DLD1 (cell line): ENCODE measurements around the gene TAS2R4.
"Not testable (repeated sequence)": the region's sequence is repeated elsewhere in the genome, so short reads cannot be mapped to it uniquely, and the experiment has no call there.

Experiments
- in situ Hi-C: cut with HindIII; loops from 2 replicates; pipeline ENCODE4 v1.10.0; 2017; ENCODE audit warnings: low sequenced_read_pairs

TAS2R4 gene

GRCh38 chr7:141776374-141776773, at the start of gene TAS2R4:
TAS2R4 (plus strand) TSS chr7:141776674; CDS start chr7:141778489, 1,815 bp downstream.
- in situ Hi-C loops, result no loop called here

GRCh38 chr7:141729020-141729419, 47.5 kb upstream of the TAS2R4 start:
- in situ Hi-C loops, result no loop called here

GRCh38 chr7:141731476-141732149, 44.9 kb upstream of the TAS2R4 start:
- in situ Hi-C loops, result no loop called here

GRCh38 chr7:141737118-141737835, 39.2 kb upstream of the TAS2R4 start:
- in situ Hi-C loops, result no loop called here

- in situ Hi-C loops, result no loop called here
Observed at GRCh38 chr7:141737836-141738591, 38.5 kb upstream of the TAS2R4 start, which contains the start of gene SSBP1. SSBP1 (plus strand) TSS chr7:141738358; CDS start chr7:141739167, 809 bp downstream.

GRCh38 chr7:141738592-141739013, 37.9 kb upstream of the TAS2R4 start:
- in situ Hi-C loops, result no loop called here

GRCh38 chr7:141739250-141739649, 37.2 kb upstream of the TAS2R4 start:
- in situ Hi-C loops, result no loop called here

- in situ Hi-C loops, result no loop called here
Observed at GRCh38 chr7:141742229-141742628, 34.2 kb upstream of the TAS2R4 start.

- in situ Hi-C loops, result no loop called here
Observed at GRCh38 chr7:141744131-141744530, 32.3 kb upstream of the TAS2R4 start.

GRCh38 chr7:141748396-141748795, 28.1 kb upstream of the TAS2R4 start:
- in situ Hi-C loops, result no loop called here

GRCh38 chr7:141751904-141752303, 24.6 kb upstream of the TAS2R4 start:
- in situ Hi-C loops, result not testable (repeated sequence)

GRCh38 chr7:141752634-141753033, 23.8 kb upstream of the TAS2R4 start:
- in situ Hi-C loops, result no loop called here

- in situ Hi-C loops, result no loop called here
Observed at GRCh38 chr7:141754939-141755338, 21.5 kb upstream of the TAS2R4 start.

- in situ Hi-C loops, result no loop called here
Observed at GRCh38 chr7:141763797-141764196, 12.7 kb upstream of the TAS2R4 start, which contains the start of gene TAS2R3. TAS2R3 (plus strand) TSS chr7:141764097; CDS start chr7:141764159, 62 bp downstream.

- in situ Hi-C loops, result not testable (repeated sequence)
Observed at GRCh38 chr7:141770083-141770583, 6.3 kb upstream of the TAS2R4 start.

- in situ Hi-C loops, result no loop called here
Observed at GRCh38 chr7:141785706-141786552, 9.5 kb downstream of the TAS2R4 start.

GRCh38 chr7:141788296-141788695, 11.8 kb downstream of the TAS2R4 start:
- in situ Hi-C loops, result no loop called here

- in situ Hi-C loops, result no loop called here
Observed at GRCh38 chr7:141789917-141790316, 13.4 kb downstream of the TAS2R4 start, which contains the start of gene TAS2R5. TAS2R5 (plus strand) TSS chr7:141790217; CDS start chr7:141790362, 145 bp downstream.

GRCh38 chr7:141792526-141792925, 16.1 kb downstream of the TAS2R4 start:
- in situ Hi-C loops, result no loop called here

GRCh38 chr7:141820067-141820466, 43.6 kb downstream of the TAS2R4 start:
- in situ Hi-C loops, result no loop called here
